Measurements from ENCODE around the gene FRG2C. TPM values are rescaled to one million over a fixed set of nuclear protein-coding genes. Genes with fewer than 3 reads are reported as not detected.
"Not testable (repeated sequence)": the region's sequence is repeated elsewhere in the genome, so short reads cannot be mapped to it uniquely, and the experiment has no call there.

Gene FRG2C
- total RNA-seq, 2 donors from 2014 or later: not detected

GRCh38 chr3:75667757-75668701, 3.9 kb downstream of the FRG2C start:
- not testable (repeated sequence) for DNase-seq (ENCODE audit: low spot score)

GRCh38 chr3:75668759-75669347, 4.7 kb downstream of the FRG2C start:
- intact Hi-C loops (cut with DNase I): not testable (repeated sequence)
- peak; percentile 99 for DNase-seq (ENCODE audit: low spot score)

More at GRCh38 chr3:75667757-75668701, 3.9 kb downstream of the FRG2C start:
- intact Hi-C loops (cut with DNase I): not testable (repeated sequence)

- intact Hi-C loops (cut with DNase I): not testable (repeated sequence)
- peak; percentile 96 for DNase-seq (ENCODE audit: low spot score)
Measured at GRCh38 chr3:75669348-75670297, 5.5 kb downstream of the FRG2C start.

GRCh38 chr3:75670298-75671286, 6.5 kb downstream of the FRG2C start:
- intact Hi-C loops (cut with DNase I); DNase-seq (ENCODE audit: low spot score): not testable (repeated sequence)

GRCh38 chr3:75671287-75672139, 7.4 kb downstream of the FRG2C start:
- intact Hi-C loops (cut with DNase I); DNase-seq (ENCODE audit: low spot score): not testable (repeated sequence)

GRCh38 chr3:75672140-75672775, 8.1 kb downstream of the FRG2C start:
- DNase-seq (ENCODE audit: low spot score): peak; percentile 81
- intact Hi-C loops (cut with DNase I): not testable (repeated sequence)

- DNase-seq (ENCODE audit: low spot score); intact Hi-C loops (cut with DNase I): not testable (repeated sequence)
Measured at GRCh38 chr3:75683965-75684364, 19.8 kb downstream of the FRG2C start.

GRCh38 chr3:75687323-75687722, 23.2 kb downstream of the FRG2C start:
- intact Hi-C loops (cut with DNase I): no loop called here
- no peak for DNase-seq (ENCODE audit: low spot score)

GRCh38 chr3:75692061-75692460, 27.9 kb downstream of the FRG2C start:
- intact Hi-C loops (cut with DNase I): no loop called here
- DNase-seq (ENCODE audit: low spot score): no peak

Small RNA genes lying within 50 kb of the gene (microRNA-seq; reads per million reads assigned to microRNA genes)
- gene MIR1324 (ENCODE audit: borderline microRNAs expressed in 2 of 2): 0 reads per million in 2 donors

Other genes with a start within 250 kb of the FRG2C start
- 10 to 100 TPM; 11.8 TPM for gene ZNF717, start 121.2 kb downstream of the FRG2C start, total RNA-seq

Data from posterior vena cava (tissue), 2 donors.